ENCODE data around the gene NACC2. TPM values are rescaled to one million over a fixed set of nuclear protein-coding genes. Genes with fewer than 3 reads are reported as not detected.

The NACC2 gene
- total RNA-seq, 2 experiments from 2014 or later, result 8.1 to 8.5 TPM

DNA sequence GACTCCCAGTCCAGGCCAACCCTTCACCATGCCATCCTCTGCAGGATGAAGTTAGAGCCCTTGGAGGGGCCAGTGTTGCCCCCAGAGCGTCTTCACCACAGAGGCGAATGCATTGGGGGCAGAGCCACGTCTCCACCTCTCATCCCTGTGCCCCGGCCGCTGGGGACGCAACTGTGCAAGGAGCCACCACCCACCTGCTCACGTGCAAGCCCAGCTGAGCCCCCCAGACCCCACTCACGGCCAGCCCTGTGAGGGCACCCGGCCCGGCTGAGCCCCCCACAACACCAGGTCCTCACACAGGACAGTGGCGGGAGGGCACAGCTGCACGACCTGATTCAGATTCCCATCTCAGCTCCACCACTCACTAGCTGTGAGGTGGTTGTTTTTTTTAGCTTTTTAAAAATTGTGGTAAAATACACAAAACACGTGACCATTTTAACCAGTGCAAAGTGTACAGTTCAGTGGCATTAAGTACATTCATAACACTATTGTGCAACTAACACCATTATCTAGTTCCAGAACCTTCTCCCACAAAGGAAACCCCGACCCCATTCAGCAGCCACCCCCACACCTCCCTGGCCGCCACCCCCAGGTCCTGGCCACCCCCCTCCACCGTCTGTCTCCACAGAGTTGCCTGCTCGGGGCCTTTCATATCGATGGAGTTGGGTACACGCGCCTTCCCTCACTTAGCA, 100.4 kb downstream of the NACC2 start:
- H3K9me3 Mint-ChIP-seq, result no peaks in the 10 kb centered on the region
- no peak overlapping the region for H3K27ac Mint-ChIP-seq
- H3K4me3 Mint-ChIP-seq, result no peak overlapping the region
- H3K4me1 Mint-ChIP-seq (ENCODE audit: low read depth), result peaks cover 17% of the 10 kb centered on the region
- intact Hi-C loops (cut with micrococcal nuclease), result no loop called here
- H3K36me3 Mint-ChIP-seq, result no peaks in the 10 kb centered on the region
- H3K27me3 Mint-ChIP-seq, result no peaks in the 10 kb centered on the region
- ChIA-PET CTCF (interaction anchor here (1.4 kb wide), 1 partner anchor 128 kb away, joined by 4 read pairs; no protein-coding TSS in a partner anchor), POLR2A (no interaction called here)
- DNase-seq, result no peak

DNA sequence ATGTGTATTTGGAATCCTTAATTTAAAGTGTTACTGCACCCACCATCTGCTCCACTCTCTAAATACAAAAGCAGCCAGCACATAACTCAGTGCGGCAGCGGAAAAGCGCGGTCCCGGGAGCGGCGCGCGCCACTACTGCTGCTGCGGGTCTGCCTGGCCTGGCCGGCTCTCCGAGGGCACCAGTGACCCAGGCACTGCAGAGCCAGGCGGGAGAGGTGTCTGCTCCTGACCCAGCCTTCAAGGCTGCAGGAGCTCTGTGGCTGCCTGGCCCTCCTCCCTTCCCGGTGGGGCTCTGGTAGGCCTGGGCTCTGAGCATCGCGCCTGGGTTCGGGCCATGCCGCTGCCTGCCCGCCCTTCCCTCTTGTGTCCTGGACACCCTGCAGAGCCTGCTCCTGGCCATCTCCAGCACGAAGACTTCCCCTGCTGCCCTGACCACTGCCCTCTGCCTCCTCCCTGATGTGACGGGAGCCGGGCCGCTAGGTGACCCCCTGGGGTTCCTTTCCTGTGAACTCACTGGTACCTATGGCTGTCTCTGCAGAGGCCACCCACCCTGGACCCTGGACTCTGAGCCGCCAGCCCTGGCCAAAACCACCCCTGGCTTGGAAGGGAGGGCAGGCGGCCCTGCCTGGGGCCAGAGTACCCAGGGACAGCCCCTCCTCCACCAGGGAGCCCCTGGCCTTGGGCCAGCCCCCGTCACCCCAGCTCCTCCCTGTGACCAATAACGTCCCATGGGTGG, 101.2 kb downstream of the NACC2 start:
- ChIA-PET CTCF (interaction anchor here (1.4 kb wide), 1 partner anchor 129 kb away, joined by 4 read pairs; no protein-coding TSS in a partner anchor), POLR2A (no interaction called here)
- intact Hi-C loops (cut with micrococcal nuclease), result no loop called here
- Mint-ChIP-seq H3K4me1 (ENCODE audit: low read depth) (peaks cover 17% of the 10 kb centered on the region), H3K4me3 (no peak overlapping the region), H3K27me3 (no peaks in the 10 kb centered on the region), H3K27ac (no peak overlapping the region), H3K9me3 (no peaks in the 10 kb centered on the region), H3K36me3 (no peaks in the 10 kb centered on the region)
- no peak for DNase-seq

DNA sequence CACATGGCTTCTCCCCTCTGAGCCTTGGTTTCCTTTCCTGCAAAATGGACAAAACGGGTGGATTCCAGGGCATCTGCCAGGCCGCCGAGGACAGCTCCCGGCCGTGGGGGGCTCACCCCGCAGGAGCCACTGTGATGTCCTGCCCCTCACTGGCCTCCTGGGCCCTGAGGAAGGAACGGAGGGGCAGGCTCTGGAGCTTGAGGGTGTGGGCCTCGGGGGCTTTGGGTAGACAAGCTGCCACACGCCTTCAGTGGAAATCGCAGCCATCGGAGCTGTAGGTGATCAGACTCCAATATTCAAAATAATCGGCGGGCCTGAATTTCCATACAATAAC, 101.7 kb downstream of the NACC2 start:
- Mint-ChIP-seq H3K9me3 (no peaks in the 10 kb centered on the region), H3K4me3 (no peak overlapping the region), H3K27ac (no peak overlapping the region), H3K4me1 (ENCODE audit: low read depth) (peaks cover 17% of the 10 kb centered on the region), H3K36me3 (no peaks in the 10 kb centered on the region), H3K27me3 (no peaks in the 10 kb centered on the region)
- ChIA-PET POLR2A (no interaction called here), CTCF (no interaction called here)
- DNase-seq, result no peak
- intact Hi-C loops (cut with micrococcal nuclease), result no loop called here

DNA sequence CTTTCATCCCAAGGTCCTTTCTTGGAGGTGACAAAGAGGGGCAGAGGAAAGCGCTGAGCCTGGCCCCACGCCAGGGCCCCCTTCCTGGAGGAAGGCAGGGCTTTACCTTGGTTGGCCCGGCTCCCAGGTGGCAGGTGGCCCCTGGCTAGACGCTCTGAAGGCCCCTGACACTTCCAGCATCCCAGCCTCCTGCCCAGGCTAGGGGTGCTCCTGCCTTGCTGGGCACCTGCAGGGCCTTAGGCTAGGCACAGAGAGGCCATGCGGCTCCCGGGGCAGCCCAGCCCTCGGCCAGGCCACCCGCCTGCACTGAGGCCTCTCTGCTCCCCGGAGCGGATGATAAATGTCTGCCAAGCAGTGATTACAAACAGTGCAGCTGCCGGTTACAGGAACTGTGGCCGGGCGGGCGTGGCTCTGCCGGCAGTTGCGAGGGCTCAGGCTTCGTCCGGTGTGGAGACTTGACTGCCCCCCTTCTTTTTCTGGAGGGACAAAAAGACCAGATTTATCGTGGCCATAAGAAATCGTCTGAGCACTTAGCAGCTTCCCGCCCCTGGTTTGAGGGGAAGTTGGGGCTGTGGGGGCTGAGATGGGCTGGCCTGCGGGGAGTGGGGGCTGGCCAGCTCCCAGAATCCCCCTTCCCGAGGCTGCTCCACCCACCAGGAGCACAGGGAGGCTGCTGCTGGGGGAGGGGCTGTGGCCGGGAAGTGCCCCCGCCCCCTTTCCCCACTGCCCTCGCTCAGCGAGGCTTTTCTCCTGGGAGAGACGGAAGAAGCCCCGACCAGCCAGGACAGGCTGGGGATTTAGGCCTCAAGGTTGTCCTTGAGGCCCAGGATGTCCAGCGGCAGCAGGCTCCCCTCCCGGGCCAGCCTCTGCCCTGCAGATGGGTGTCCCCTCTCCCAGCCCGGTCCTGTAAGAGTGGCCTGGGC, 102.3 kb downstream of the NACC2 start:
- H3K36me3 Mint-ChIP-seq, result no peaks in the 10 kb centered on the region
- no peak overlapping the region for H3K4me3 Mint-ChIP-seq
- intact Hi-C loops (cut with micrococcal nuclease), result no loop called here
- DNase-seq, result peak; percentile 64
- CTCF ChIA-PET, result interaction anchor here (0.6 to 1.0 kb wide), 2 partner anchors 97 to 130 kb away, joined by 3 to 4 read pairs; no protein-coding TSS in a partner anchor
- H3K27ac Mint-ChIP-seq, result no peak overlapping the region
- H3K9me3 Mint-ChIP-seq, result no peaks in the 10 kb centered on the region
- peaks cover 17% of the 10 kb centered on the region for H3K4me1 Mint-ChIP-seq (ENCODE audit: low read depth)
- H3K27me3 Mint-ChIP-seq, result no peaks in the 10 kb centered on the region
- POLR2A ChIA-PET, result no interaction called here

DNA sequence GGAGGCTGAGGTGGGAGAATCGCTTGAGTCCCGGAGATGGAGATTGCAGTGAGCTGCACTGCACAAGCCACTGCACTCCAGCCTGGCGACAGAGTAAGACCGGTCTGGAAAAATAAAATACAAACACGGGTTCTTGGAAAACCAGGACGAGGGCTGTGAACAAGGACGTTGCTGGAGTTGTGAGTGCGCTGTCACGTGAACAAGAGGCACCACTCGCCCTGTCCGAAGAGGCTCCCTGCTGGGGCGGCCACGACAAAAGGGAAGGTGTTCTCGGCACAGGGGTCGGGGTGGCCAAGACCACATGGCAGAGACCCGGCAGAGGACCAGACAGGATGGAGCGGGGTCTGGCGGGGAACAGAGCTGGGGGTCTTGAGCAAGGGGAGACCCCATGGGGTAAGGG, 103.3 kb downstream of the NACC2 start:
- Mint-ChIP-seq H3K9me3 (no peaks in the 10 kb centered on the region), H3K4me3 (no peak overlapping the region), H3K27ac (no peak overlapping the region), H3K27me3 (no peaks in the 10 kb centered on the region), H3K36me3 (no peaks in the 10 kb centered on the region), H3K4me1 (ENCODE audit: low read depth) (peaks cover 17% of the 10 kb centered on the region)
- POLR2A ChIA-PET, result no interaction called here
- CTCF ChIA-PET, result interaction anchor here (1.0 kb wide), 1 partner anchor 131 kb away, joined by 3 read pairs; no protein-coding TSS in a partner anchor
- intact Hi-C loops (cut with micrococcal nuclease), result no loop called here
- DNase-seq, result no peak

DNA sequence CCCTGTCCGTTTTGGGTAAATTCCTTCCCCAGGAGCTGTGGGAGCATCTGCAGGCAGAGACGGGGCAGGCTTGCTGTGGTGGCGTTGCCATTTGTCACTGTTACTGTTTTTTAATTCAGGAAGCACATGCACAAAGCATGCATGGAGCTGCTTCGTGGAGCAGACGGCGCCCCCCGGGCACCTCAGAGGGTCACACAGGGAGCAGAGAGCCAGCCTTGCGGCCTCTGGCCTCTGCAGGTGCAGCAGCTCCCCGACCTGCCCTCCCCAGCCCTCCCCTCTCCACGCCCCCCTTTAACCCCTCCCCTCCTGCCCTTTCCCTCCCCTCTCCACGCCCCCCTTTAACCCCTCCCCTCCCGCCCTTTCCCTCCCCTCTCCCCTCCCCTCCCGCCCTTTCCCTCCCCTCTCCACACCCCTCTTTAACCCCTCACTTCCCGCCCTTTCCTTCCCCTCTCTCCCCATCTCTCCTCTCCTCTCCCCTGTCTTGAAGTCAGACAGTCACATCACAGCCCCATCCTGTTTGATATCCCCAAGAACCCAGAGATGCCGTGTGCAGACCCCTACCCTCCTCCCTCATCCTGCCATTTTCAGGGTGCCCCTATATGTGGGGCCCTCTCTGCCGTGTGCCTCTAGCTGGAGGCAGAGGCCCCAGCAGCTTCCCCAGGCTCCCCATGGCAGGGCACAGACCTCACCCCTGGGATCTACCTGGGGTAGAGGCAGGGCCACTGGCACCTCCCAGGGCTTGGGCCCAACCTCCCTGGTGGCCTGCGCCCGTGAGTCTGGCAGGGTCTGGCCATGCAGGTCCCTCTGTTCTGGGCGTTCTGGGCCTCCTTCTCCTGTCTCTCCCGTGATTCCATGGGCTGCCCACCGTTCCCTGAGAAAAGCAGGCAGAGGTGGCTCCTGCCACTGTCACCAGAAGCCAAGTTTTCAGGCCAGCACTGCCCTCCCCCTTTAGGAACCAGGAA, 104.3 kb downstream of the NACC2 start:
- intact Hi-C loops (cut with micrococcal nuclease), result no loop called here
- Mint-ChIP-seq H3K4me3 (no peak overlapping the region), H3K9me3 (no peaks in the 10 kb centered on the region), H3K27ac (no peak overlapping the region), H3K27me3 (no peaks in the 10 kb centered on the region), H3K4me1 (ENCODE audit: low read depth) (peaks cover 17% of the 10 kb centered on the region), H3K36me3 (no peaks in the 10 kb centered on the region)
- DNase-seq, result peak; percentile 66
- CTCF ChIA-PET, result interaction anchor here (0.7 to 1.2 kb wide), 2 partner anchors 99 to 131 kb away, joined by 3 to 4 read pairs; no protein-coding TSS in a partner anchor
- POLR2A ChIA-PET, result no interaction called here

DNA sequence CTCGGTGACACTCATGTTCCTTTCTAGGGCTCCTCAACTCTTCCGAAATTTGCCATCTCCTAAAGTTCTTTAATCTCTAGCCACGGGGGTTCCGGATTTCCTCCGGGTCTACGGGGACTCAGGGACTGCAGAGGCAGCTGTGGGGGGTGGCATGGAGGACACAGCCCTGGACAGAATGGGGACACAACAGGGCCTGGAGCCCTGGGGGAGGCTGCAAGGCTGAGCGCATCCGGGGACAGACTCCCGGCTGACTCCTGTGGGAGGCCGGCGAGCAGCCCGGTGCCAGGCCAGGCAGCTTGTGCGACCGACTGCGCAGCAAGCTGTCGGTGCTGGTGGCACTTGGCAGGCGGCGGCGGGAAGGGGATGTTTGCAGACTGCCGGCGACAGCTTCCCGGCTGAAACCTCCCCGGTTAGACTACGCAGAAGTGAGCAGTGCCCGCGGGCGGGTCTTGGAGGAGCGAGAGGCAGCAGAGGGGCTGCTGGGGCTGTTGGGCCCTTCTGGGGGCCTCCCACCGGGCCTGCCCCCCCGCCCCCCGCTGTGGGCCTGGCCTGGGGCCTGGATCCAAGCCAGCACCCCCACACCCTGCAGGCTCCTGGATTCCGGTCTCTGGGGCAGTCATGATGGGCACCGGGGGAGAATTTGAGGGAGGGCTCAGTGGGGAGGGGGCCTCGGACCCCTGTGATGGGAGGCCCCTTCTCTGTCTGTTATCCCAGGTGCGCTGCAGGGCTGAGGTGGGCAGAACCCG, 105.2 kb downstream of the NACC2 start:
- POLR2A ChIA-PET, result no interaction called here
- DNase-seq, result peak; percentile 42

DNA sequence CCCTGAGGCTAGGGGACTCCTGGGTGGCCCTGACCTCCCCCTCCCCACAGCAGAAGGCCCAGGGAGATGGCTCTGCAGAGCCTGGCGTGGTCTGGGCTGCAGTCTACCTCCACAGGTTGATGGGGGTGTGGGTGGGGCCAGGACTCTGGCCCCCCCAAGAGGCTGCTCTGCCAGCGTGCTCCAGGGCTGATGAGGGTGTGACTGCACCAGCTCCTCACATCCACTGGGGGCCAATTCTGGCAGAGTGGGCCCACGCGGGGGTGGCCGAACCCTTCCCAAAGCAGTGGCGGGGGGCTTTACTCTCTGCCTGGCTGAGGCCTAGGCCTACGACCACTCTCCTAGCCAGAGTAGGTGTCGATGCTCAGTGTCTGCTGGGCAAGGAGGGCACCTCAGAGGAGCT, 105.9 kb downstream of the NACC2 start:
- POLR2A ChIA-PET, result no interaction called here
- H3K4me3 Mint-ChIP-seq, result no peak overlapping the region
- no peak for DNase-seq
- no peaks in the 10 kb centered on the region for H3K9me3 Mint-ChIP-seq
- H3K36me3 Mint-ChIP-seq, result no peaks in the 10 kb centered on the region
- H3K27me3 Mint-ChIP-seq, result no peaks in the 10 kb centered on the region
- intact Hi-C loops (cut with micrococcal nuclease), result no loop called here
- H3K27ac Mint-ChIP-seq, result no peak overlapping the region
- CTCF ChIA-PET, result interaction anchor here (0.7 kb wide), 1 partner anchor 134 kb away, joined by 3 read pairs; no protein-coding TSS in a partner anchor
- H3K4me1 Mint-ChIP-seq (ENCODE audit: low read depth), result peaks cover 17% of the 10 kb centered on the region

More for the DNA sequence above, 105.2 kb downstream of the NACC2 start:
- Mint-ChIP-seq H3K27me3 (no peaks in the 10 kb centered on the region), H3K27ac (no peak overlapping the region), H3K36me3 (no peaks in the 10 kb centered on the region), H3K4me3 (no peak overlapping the region), H3K9me3 (no peaks in the 10 kb centered on the region), H3K4me1 (ENCODE audit: low read depth) (peaks cover 17% of the 10 kb centered on the region)
- intact Hi-C loops (cut with micrococcal nuclease), result no loop called here
- CTCF ChIA-PET, result interaction anchor here (1.2 kb wide), 1 partner anchor 132 kb away, joined by 4 read pairs; no protein-coding TSS in a partner anchor

DNA sequence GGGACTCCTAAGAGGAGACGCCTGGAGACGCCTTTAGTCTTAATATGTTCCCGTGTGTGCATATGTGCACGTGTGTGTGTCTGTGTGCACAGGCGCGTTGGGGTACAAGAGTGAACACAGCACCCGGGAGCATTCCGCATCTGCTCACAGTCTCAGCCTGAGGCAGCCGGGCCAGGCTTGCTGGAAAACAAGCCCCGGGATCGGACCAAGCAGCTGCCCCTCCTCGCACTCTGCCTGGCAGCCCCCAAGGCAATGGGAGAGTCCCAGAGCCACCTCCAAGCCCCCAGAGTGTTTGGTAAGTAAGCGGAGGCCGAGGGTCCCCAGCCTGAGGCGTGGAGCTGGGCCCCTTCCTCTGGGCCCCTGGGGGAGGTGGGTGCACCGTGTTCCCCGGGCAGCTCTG, 106.6 kb downstream of the NACC2 start:
- DNase-seq, result no peak
- no peaks in the 10 kb centered on the region for H3K36me3 Mint-ChIP-seq
- ChIA-PET CTCF (interaction anchor here (0.7 kb wide), 1 partner anchor 134 kb away, joined by 3 read pairs; no protein-coding TSS in a partner anchor), POLR2A (no interaction called here)
- H3K4me3 Mint-ChIP-seq, result no peak overlapping the region
- H3K4me1 Mint-ChIP-seq (ENCODE audit: low read depth), result peaks cover 17% of the 10 kb centered on the region
- H3K27me3 Mint-ChIP-seq, result no peaks in the 10 kb centered on the region
- H3K9me3 Mint-ChIP-seq, result no peaks in the 10 kb centered on the region
- intact Hi-C loops (cut with micrococcal nuclease), result no loop called here
- no peak overlapping the region for H3K27ac Mint-ChIP-seq

DNA sequence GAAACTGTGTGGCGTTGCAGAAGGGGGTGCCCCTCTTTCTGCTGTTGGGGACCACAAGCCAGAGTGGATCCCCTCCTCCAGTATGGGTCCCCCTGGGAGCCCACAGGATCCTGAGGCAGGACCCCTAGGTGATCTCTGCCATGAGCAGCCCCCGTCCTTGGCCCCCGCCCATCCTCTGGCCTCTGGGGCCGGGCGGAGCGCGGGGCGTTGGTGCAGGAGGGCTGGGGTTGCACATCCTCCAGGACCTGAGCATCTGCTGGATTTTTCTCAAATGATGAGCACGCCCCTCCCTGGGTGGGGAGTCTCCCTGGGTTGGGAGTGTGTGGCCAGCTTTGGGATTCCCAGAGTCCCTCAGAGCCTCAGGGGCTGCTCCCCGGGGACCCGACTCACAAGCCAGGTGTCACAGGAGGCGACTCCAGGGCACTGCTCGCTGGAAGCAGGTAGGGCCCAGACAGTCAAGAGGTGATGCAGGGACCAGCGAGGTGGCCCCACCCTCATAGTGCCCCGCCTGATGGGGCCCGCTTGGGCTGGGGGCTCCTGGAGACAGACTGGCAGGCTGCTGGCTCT, 107.2 kb downstream of the NACC2 start:
- intact Hi-C loops (cut with micrococcal nuclease), result no loop called here
- CTCF ChIA-PET, result interaction anchor here (1.2 kb wide), 1 partner anchor 134 kb away, joined by 3 read pairs; no protein-coding TSS in a partner anchor
- H3K4me1 Mint-ChIP-seq (ENCODE audit: low read depth), result peaks cover 17% of the 10 kb centered on the region

More for the DNA sequence above, 107.2 kb downstream of the NACC2 start:
- Mint-ChIP-seq H3K27ac (no peak overlapping the region), H3K4me3 (no peak overlapping the region), H3K9me3 (no peaks in the 10 kb centered on the region), H3K36me3 (no peaks in the 10 kb centered on the region), H3K27me3 (no peaks in the 10 kb centered on the region)
- POLR2A ChIA-PET, result no interaction called here
- DNase-seq, result no peak
